Measurements from ENCODE around the gene SCT.

DNA sequence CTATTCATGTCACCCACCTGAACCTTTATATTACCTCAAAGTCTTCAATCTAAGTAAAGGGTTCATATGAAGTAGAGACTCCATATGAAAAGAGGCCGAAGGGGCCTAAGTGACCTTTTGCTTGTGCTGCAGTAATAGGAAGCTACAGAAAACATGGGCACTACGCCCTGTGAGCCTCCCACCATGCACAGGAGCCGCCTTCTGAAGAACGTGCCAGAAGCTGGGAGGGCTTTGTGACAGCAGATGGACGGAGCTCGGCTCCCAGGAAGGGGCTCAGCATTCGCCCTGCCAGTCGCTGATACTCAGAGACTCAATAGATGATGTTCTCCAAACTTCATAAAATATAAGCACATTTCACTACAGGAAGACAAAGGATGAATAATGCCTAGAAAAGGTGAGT is 46.9 kb upstream of the SCT start:
- TF ChIP-seq POLR2A (IDR thresholded peaks at IDR 0.05; ENCODE audit: low read depth, low read length): no peak
- TF ChIP-seq CHD1 (IDR thresholded peaks at IDR 0.05; ENCODE audit: low read depth, low read length): no peak
- TF ChIP-seq RFX5 (IDR thresholded peaks at IDR 0.05; ENCODE audit: low read depth, low read length): no peak

Measured in IMR-90 (cell line).